MM.1S (cell line): ENCODE results near the gene HIBCH.

ENCODE experiments used
- DNase-seq: peaks from one replicate; pipeline ENCODE4 v3.0.0-alpha.2; 2015
- H2AFZ ChIP-seq: fragments of 300-600 bp; sonication (generic); 2 replicates; pipeline ENCODE4 v1.6.0; 2016; ENCODE audit warnings: antibody characterized with exemption, low read length
- H3F3A ChIP-seq: fragments of 300-600 bp; sonication (generic); 2 replicates; pipeline ENCODE4 v1.6.1; 2016; ENCODE audit warnings: mild to moderate bottlenecking, antibody characterized with exemption, low read length, moderate library complexity, mixed read lengths; ENCODE audit not compliant: insufficient read depth
- H3K27ac ChIP-seq: fragments of 300-600 bp; sonication (generic); 2 replicates; pipeline ENCODE4 v1.5.1; 2016; ENCODE audit warnings: mild to moderate bottlenecking, low read length
- H3K27me3 ChIP-seq: fragments of 300-600 bp; sonication (generic); replicated peaks from 2 replicates; pipeline ENCODE4 v1.6.0; 2016; ENCODE audit warnings: low read length; ENCODE audit not compliant: insufficient read depth
- H3K36me3 ChIP-seq: fragments of 300-600 bp; sonication (generic); replicated peaks from 2 replicates; pipeline ENCODE4 v1.6.1; 2016; ENCODE audit warnings: mild to moderate bottlenecking, low read length, mixed read lengths; ENCODE audit not compliant: insufficient read depth
- H3K4me1 ChIP-seq: fragments of 300-600 bp; sonication (generic); 2 replicates; pipeline ENCODE4 v1.6.1; 2016; ENCODE audit warnings: low read length, mixed read lengths
- H3K4me2 ChIP-seq: fragments of 300-600 bp; sonication (generic); 2 replicates; pipeline ENCODE4 v1.6.0; 2016; ENCODE audit warnings: low read depth, low read length
- H3K4me3 ChIP-seq: fragments of 300-600 bp; sonication (generic); 2 replicates; pipeline ENCODE4 v1.5.1; 2016; ENCODE audit warnings: low read length, mixed read lengths
- H3K79me2 ChIP-seq: fragments of 300-600 bp; sonication (generic); 2 replicates; pipeline ENCODE4 v1.6.1; 2016; ENCODE audit warnings: mixed run types, low read length, mixed read lengths
- H3K9ac ChIP-seq: fragments of 300-600 bp; sonication (generic); 2 replicates; pipeline ENCODE4 v1.6.1; 2016; ENCODE audit warnings: low read length, mixed read lengths
- H3K9me2 ChIP-seq: fragments of 300-600 bp; sonication (generic); replicated peaks from 2 replicates; pipeline ENCODE4 v1.6.1; 2016; ENCODE audit warnings: mild to moderate bottlenecking, low read length, mixed read lengths; ENCODE audit not compliant: insufficient read depth
- H3K9me3 ChIP-seq: fragments of 300-600 bp; sonication (generic); replicated peaks from 2 replicates; pipeline ENCODE4 v1.6.1; 2016; ENCODE audit warnings: mild to moderate bottlenecking, low read length, mixed read lengths; ENCODE audit not compliant: insufficient read depth
- H4K20me1 ChIP-seq: fragments of 300-600 bp; sonication (generic); 2 replicates; pipeline ENCODE4 v1.6.1; 2016; ENCODE audit warnings: mild to moderate bottlenecking, low read length, moderate library complexity, mixed read lengths; ENCODE audit not compliant: insufficient read depth
- EZH2 ChIP-seq: fragments of 300-600 bp; sonication (generic); optimal IDR thresholded peaks from 2 replicates; pipeline ENCODE3; 2017; ENCODE audit warnings: low read depth, mild to moderate bottlenecking, antibody characterized with exemption, low read length, mixed read lengths
- EZH2phosphoT487 ChIP-seq: fragments of 300-600 bp; sonication (generic); IDR thresholded peaks from 2 replicates; pipeline ENCODE4 v1.6.1; 2018; ENCODE audit warnings: antibody characterized with exemption, low read length
- TF ChIP-seq, protein P1 (sequence below): fragments of 300-600 bp; sonication (generic); IDR thresholded peaks from 2 replicates; pipeline ENCODE4 v1.5.1; 2016; ENCODE audit warnings: antibody characterized with exemption, low read length, mixed read lengths

The HIBCH gene

GRCh38 chr2:190169221-190170072, 150.2 kb downstream of the HIBCH start:
- Histone ChIP-seq H2AFZ (no peak overlapping the region), H3K36me3 (no peaks in the 10 kb centered on the region), H3K4me2 (no peak overlapping the region), H3K9me2 (no peaks in the 10 kb centered on the region), H3K9ac (no peak overlapping the region), H3K27ac (no peak overlapping the region), H3K27me3 (no peaks in the 10 kb centered on the region), H3K4me3 (no peak overlapping the region), H3K4me1 (no peaks in the 10 kb centered on the region), H3K9me3 (no peaks in the 10 kb centered on the region; the same call in 1 of the 2 replicates), H3F3A (no peaks in the 10 kb centered on the region), H4K20me1 (no peaks in the 10 kb centered on the region), H3K79me2 (no peaks in the 10 kb centered on the region)
- TF ChIP-seq, protein P1, sequence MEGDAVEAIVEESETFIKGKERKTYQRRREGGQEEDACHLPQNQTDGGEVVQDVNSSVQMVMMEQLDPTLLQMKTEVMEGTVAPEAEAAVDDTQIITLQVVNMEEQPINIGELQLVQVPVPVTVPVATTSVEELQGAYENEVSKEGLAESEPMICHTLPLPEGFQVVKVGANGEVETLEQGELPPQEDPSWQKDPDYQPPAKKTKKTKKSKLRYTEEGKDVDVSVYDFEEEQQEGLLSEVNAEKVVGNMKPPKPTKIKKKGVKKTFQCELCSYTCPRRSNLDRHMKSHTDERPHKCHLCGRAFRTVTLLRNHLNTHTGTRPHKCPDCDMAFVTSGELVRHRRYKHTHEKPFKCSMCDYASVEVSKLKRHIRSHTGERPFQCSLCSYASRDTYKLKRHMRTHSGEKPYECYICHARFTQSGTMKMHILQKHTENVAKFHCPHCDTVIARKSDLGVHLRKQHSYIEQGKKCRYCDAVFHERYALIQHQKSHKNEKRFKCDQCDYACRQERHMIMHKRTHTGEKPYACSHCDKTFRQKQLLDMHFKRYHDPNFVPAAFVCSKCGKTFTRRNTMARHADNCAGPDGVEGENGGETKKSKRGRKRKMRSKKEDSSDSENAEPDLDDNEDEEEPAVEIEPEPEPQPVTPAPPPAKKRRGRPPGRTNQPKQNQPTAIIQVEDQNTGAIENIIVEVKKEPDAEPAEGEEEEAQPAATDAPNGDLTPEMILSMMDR = no peak
- TF ChIP-seq EZH2phosphoT487 (no peak), EZH2 (no peak)
- no peak for DNase-seq

- Histone ChIP-seq H3K9ac (no peak overlapping the region), H3K36me3 (no peaks in the 10 kb centered on the region), H3K4me2 (no peak overlapping the region), H3K9me3 (no peaks in the 10 kb centered on the region; the same call in 1 of the 2 replicates), H2AFZ (no peak overlapping the region), H3K4me1 (no peaks in the 10 kb centered on the region), H3K27me3 (no peaks in the 10 kb centered on the region), H3F3A (no peaks in the 10 kb centered on the region), H3K27ac (no peak overlapping the region), H3K9me2 (no peaks in the 10 kb centered on the region), H3K4me3 (no peak overlapping the region), H3K79me2 (no peaks in the 10 kb centered on the region), H4K20me1 (no peaks in the 10 kb centered on the region)
- DNase-seq = no peak
- TF ChIP-seq EZH2 (no peak), EZH2phosphoT487 (no peak)
- TF ChIP-seq, protein P1 = no peak
These were observed 151.9 kb downstream of the HIBCH start for GRCh38 chr2:190167702-190168101.

DNA sequence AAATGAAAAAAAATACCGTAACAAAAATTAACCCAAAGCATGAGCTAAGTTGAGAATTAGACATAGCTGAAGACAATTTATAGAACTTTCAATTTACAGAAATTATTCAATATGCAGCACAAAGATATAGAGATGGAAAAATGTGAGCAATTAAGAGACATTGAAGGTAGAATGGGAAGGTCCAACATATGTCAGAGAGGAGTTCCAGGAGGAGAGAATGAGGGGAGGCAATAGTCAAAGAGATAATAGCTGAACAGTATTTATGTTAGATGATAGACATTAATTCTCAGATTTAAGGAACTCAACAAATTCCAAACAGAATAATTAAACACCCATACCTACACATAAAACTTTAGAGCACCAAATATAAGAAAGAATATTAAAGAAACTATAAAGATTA, 154.1 kb downstream of the HIBCH start:
- H3K36me3 ChIP-seq = no peaks in the 10 kb centered on the region
- TF ChIP-seq EZH2phosphoT487 (no peak), EZH2 (no peak)
- TF ChIP-seq, protein P1 = no peak
- no peaks in the 10 kb centered on the region for H3K27me3 ChIP-seq
- no peaks in the 10 kb centered on the region for H3F3A ChIP-seq
- no peaks in the 10 kb centered on the region for H3K4me1 ChIP-seq
- H3K4me3 ChIP-seq = no peak overlapping the region
- H3K4me2 ChIP-seq = no peak overlapping the region
- H3K9ac ChIP-seq = no peak overlapping the region
- no peaks in the 10 kb centered on the region for H4K20me1 ChIP-seq
- H3K79me2 ChIP-seq = no peaks in the 10 kb centered on the region
- H3K9me2 ChIP-seq = no peaks in the 10 kb centered on the region
- H3K9me3 ChIP-seq = no peaks in the 10 kb centered on the region; the same call in 1 of the 2 replicates
- no peak for DNase-seq
- no peak overlapping the region for H2AFZ ChIP-seq
- H3K27ac ChIP-seq = no peak overlapping the region
